SK-N-SH treated with all-trans-retinoic acid at 6 μM for 48 hours (cell line): ENCODE results near the gene TOPAZ1.

ENCODE experiments used
- ATAC-seq: fragments of 200-7000 bp; cut with Tn5 transposase; 3 replicates; pipeline ENCODE4 v1.9.1; 2020; ENCODE audit warnings: mild to moderate bottlenecking, moderate library complexity
- BACH2 ChIP-seq: fragments of 250-450 bp; sonication (Bioruptor Pico); IDR thresholded peaks from 2 replicates; pipeline ENCODE4 v1.9.0; 2021; ENCODE audit warnings: mild to moderate bottlenecking, borderline replicate concordance
- CREB5 ChIP-seq: fragments of 250-450 bp; sonication (Bioruptor Pico); IDR thresholded peaks from 2 replicates; pipeline ENCODE4 v1.5.1; 2020; ENCODE audit warnings: low read depth, mild to moderate bottlenecking, moderate library complexity
- ESRRG ChIP-seq: fragments of 250-450 bp; sonication (Bioruptor Pico); IDR thresholded peaks from 2 replicates; pipeline ENCODE4 v1.6.1; 2021; ENCODE audit warnings: mild to moderate bottlenecking
- GLIS3 ChIP-seq: fragments of 250-450 bp; sonication (Bioruptor Pico); IDR thresholded peaks from 2 replicates; pipeline ENCODE4 v1.5.0; 2020; ENCODE audit warnings: mild to moderate bottlenecking, moderate library complexity
- ISL1 ChIP-seq: fragments of 250-450 bp; sonication (Bioruptor Pico); IDR thresholded peaks from 2 replicates; pipeline ENCODE4 v2.1.2; 2022; ENCODE audit warnings: mild to moderate bottlenecking, moderate library complexity
- PATZ1 ChIP-seq: fragments of 250-450 bp; sonication (Bioruptor Pico); IDR thresholded peaks from 2 replicates; pipeline ENCODE4 v1.8.0; 2020; ENCODE audit warnings: mild to moderate bottlenecking, moderate library complexity, borderline replicate concordance
- POU6F1 ChIP-seq: fragments of 250-450 bp; sonication (Bioruptor Pico); IDR thresholded peaks from 2 replicates; pipeline ENCODE4 v1.8.0; 2021; ENCODE audit warnings: low read depth, mild to moderate bottlenecking, moderate library complexity, borderline replicate concordance
- PPARA ChIP-seq: fragments of 250-450 bp; sonication (Bioruptor Pico); IDR thresholded peaks from 2 replicates; pipeline ENCODE4 v1.5.0; 2020; ENCODE audit warnings: mild to moderate bottlenecking, borderline replicate concordance
- RARB ChIP-seq: fragments of 250-450 bp; sonication (Bioruptor Pico); IDR thresholded peaks from 2 replicates; pipeline ENCODE4 v1.8.0; 2021; ENCODE audit warnings: mild to moderate bottlenecking, moderate library complexity
- SNAI2 ChIP-seq: fragments of 250-450 bp; sonication (Bioruptor Pico); IDR thresholded peaks from 2 replicates; pipeline ENCODE4 v1.5.0; 2020; ENCODE audit warnings: mild to moderate bottlenecking, moderate library complexity
- TCF4 ChIP-seq: fragments of 250-450 bp; sonication (Bioruptor Pico); IDR thresholded peaks from 2 replicates; pipeline ENCODE4 v1.8.0; 2021; ENCODE audit warnings: mild to moderate bottlenecking, moderate library complexity, borderline replicate concordance
- TOX ChIP-seq: fragments of 250-450 bp; sonication (Bioruptor Pico); IDR thresholded peaks from 2 replicates; pipeline ENCODE4 v1.8.0; 2021; ENCODE audit warnings: mild to moderate bottlenecking, moderate library complexity, borderline replicate concordance
- TSHZ2 ChIP-seq: fragments of 250-450 bp; sonication (Bioruptor Pico); IDR thresholded peaks from 2 replicates; pipeline ENCODE4 v1.5.0; 2020; ENCODE audit warnings: mild to moderate bottlenecking, moderate library complexity
- ZC3H10 ChIP-seq: fragments of 250-450 bp; sonication (Bioruptor Pico); IDR thresholded peaks from 2 replicates; pipeline ENCODE4 v1.5.1; 2021; ENCODE audit warnings: mild to moderate bottlenecking, moderate library complexity
- ZFP3 ChIP-seq: fragments of 250-450 bp; sonication (Bioruptor Pico); IDR thresholded peaks from 2 replicates; pipeline ENCODE4 v1.5.0; 2020; ENCODE audit warnings: mild to moderate bottlenecking, moderate library complexity
- ZFP30 ChIP-seq: fragments of 450-650 bp; formaldehyde crosslinking; IDR thresholded peaks from 2 replicates; pipeline ENCODE4 v1.5.0; 2022; ENCODE audit warnings: mild to moderate bottlenecking, moderate library complexity
- ZNF565 ChIP-seq: fragments of 450-650 bp; formaldehyde crosslinking; conservative IDR thresholded peaks from 2 replicates; pipeline ENCODE4 v1.5.0; 2020; ENCODE audit warnings: low read depth, mild to moderate bottlenecking, moderate library complexity
- ZNF70 ChIP-seq: fragments of 450-650 bp; formaldehyde crosslinking; IDR thresholded peaks from 2 replicates; pipeline ENCODE4 v1.5.0; 2020; ENCODE audit warnings: mild to moderate bottlenecking, moderate library complexity
- ZNF8 ChIP-seq: fragments of 450-650 bp; formaldehyde crosslinking; IDR thresholded peaks from 2 replicates; pipeline ENCODE4 v1.5.0; 2020; ENCODE audit warnings: mild to moderate bottlenecking, moderate library complexity

Gene TOPAZ1

GRCh38 chr3:44363591-44363990 lies 121.9 kb downstream of the TOPAZ1 start:
- TF ChIP-seq ZFP3 (CRISPR knock-in tag) = no peak
- no peak for TF ChIP-seq BACH2 (CRISPR knock-in tag)
- TF ChIP-seq CREB5 (CRISPR knock-in tag) = no peak
- no peak for TF ChIP-seq TCF4 (CRISPR knock-in tag)
- no peak for TF ChIP-seq ZFP30
- TF ChIP-seq, all 23 proteins: peak for 0
- ATAC-seq = no peak

- no peak for ATAC-seq
- no peak for TF ChIP-seq PPARA (CRISPR knock-in tag)
- TF ChIP-seq TSHZ2 = no peak
- no peak for TF ChIP-seq PATZ1 (CRISPR knock-in tag)
- no peak for TF ChIP-seq CREB5 (CRISPR knock-in tag)
- no peak for TF ChIP-seq RARB (CRISPR knock-in tag)
- no peak for TF ChIP-seq ESRRG (CRISPR knock-in tag)
- no peak for TF ChIP-seq SNAI2 (CRISPR knock-in tag)
- no peak for TF ChIP-seq ZNF70 (CRISPR knock-in tag)
- TF ChIP-seq TOX = no peak
- TF ChIP-seq, all 23 proteins: peak for 0
Observed at GRCh38 chr3:44365952-44366351, 124.3 kb downstream of the TOPAZ1 start.

- TF ChIP-seq CREB5 (CRISPR knock-in tag) (no peak), PATZ1 (CRISPR knock-in tag) (no peak), GLIS3 (no peak), TCF4 (CRISPR knock-in tag) (no peak), ZNF565 (CRISPR knock-in tag) (no peak), SNAI2 (CRISPR knock-in tag) (no peak), ZC3H10 (CRISPR knock-in tag) (no peak), POU6F1 (CRISPR knock-in tag) (no peak), ISL1 (CRISPR knock-in tag) (no peak), ZFP30 (no peak), BACH2 (CRISPR knock-in tag) (no peak), TSHZ2 (no peak), ZNF8 (no peak)
- TF ChIP-seq, all 23 proteins: peak for 0
- no peak for ATAC-seq
Observed at GRCh38 chr3:44375450-44375849, 133.8 kb downstream of the TOPAZ1 start.
